ENCODE data around the gene AMPD1. TPM values are rescaled to one million over a fixed set of nuclear protein-coding genes. Genes with fewer than 3 reads are reported as not detected.

Gene AMPD1
- total and polyA plus RNA-seq, 2 of the 13 experiments (the other 11 are each of a cell fraction or from before 2014, with no cell fraction given), result not detected

DNA sequence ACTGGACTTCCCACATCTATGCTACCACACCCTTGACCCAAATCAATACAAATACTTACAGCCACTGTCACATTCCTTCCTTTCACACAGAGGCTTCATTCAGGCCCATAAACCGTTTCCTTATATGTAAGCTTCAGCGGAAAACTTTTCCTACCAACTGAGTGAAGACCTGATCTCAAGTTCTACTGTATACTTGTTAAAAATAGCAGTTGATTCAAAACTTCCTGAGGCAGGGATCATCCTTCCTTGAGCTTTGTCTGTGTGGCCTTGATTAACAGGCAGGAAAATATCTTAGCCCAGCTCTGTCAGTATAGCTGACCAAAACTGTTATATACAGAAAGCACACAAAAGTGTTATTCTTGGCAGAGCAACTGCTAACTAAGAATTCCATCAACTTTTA is 68.2 kb downstream of the AMPD1 start:
- POLR2A ChIA-PET, result no interaction called here
- BruUV-seq (replicated peaks), result no TSS peak
- no peak overlapping the region for H3K27ac ChIP-seq (ENCODE audit: extremely low read length, insufficient read depth, low read length)
- ATAC-seq (no peak), DNase-seq (ENCODE audit: low spot score) (no peak), FAIRE-seq (no peak)
- in situ Hi-C loops (cut with HindIII; ENCODE audit: extremely low pct_ligation_motif_present, low pct_unique_long_range_greater_than_20kb) (no loop called here), intact Hi-C loops (cut with micrococcal nuclease; ENCODE audit: unreplicated experiment) (no loop called here)
- 10% methylated on average over 2 of the region's 2 CpGs for WGBS (ENCODE audit: low lambda C conversion rate)
- H3K4me1 ChIP-seq (ENCODE audit: insufficient read depth, low read length), result no peaks in the 10 kb centered on the region
- H3K9me3 ChIP-seq (ENCODE audit: low read length), result no peaks in the 10 kb centered on the region
- no peaks in the 10 kb centered on the region for H3K27me3 ChIP-seq (ENCODE audit: control insufficient read depth in 1 of 2, insufficient read depth in 2 of 2, low read length in 2 of 2)
- H2AFZ ChIP-seq (ENCODE audit: low read length), result no peak overlapping the region
- H3K79me2 ChIP-seq (ENCODE audit: insufficient read depth, low read length), result no peaks in the 10 kb centered on the region
- CTCF ChIA-PET (ENCODE audit: low intra/inter-chr PET ratio, low total read pairs), result no interaction called here
- H3K9ac ChIP-seq (ENCODE audit: insufficient read depth, low read depth, low read length), result no peak overlapping the region
- no peaks in the 10 kb centered on the region for H4K20me1 ChIP-seq (ENCODE audit: insufficient read depth, low read length)
- H3K4me3 ChIP-seq (replicated peaks in 1 of 3; ENCODE audit: insufficient read depth in 1 of 3, low read depth in 2 of 3, low read length in 3 of 3), result no peak overlapping the region
- no peaks in the 10 kb centered on the region for H3K36me3 ChIP-seq (replicated peaks in 1 of 2; ENCODE audit: control insufficient read depth in 1 of 2, insufficient read depth in 2 of 2, low read length in 2 of 2)
- H3K4me2 ChIP-seq (ENCODE audit: low read depth, low read length), result no peak overlapping the region
- TF ChIP-seq PCBP1 (IDR thresholded peaks at IDR 0.05; ENCODE audit: borderline replicate concordance, low read depth, low read length) (no peak), GTF3A (CRISPR knock-in tag; conservative IDR thresholded peaks at IDR 0.05) (no peak), XRCC5 (optimal IDR thresholded peaks at IDR 0.05; ENCODE audit: low read length) (no peak), ZNF850 (CRISPR knock-in tag; conservative IDR thresholded peaks at IDR 0.05) (no peak), REXO4 (CRISPR knock-in tag; IDR thresholded peaks at IDR 0.05; ENCODE audit: borderline replicate concordance) (no peak), ZNF670 (CRISPR knock-in tag; IDR thresholded peaks at IDR 0.05; ENCODE audit: borderline replicate concordance) (no peak), YEATS2 (CRISPR knock-in tag; IDR thresholded peaks at IDR 0.05; ENCODE audit: borderline replicate concordance) (no peak), MLLT10 (CRISPR knock-in tag; IDR thresholded peaks at IDR 0.05) (no peak)
- TF ChIP-seq, protein P1, sequence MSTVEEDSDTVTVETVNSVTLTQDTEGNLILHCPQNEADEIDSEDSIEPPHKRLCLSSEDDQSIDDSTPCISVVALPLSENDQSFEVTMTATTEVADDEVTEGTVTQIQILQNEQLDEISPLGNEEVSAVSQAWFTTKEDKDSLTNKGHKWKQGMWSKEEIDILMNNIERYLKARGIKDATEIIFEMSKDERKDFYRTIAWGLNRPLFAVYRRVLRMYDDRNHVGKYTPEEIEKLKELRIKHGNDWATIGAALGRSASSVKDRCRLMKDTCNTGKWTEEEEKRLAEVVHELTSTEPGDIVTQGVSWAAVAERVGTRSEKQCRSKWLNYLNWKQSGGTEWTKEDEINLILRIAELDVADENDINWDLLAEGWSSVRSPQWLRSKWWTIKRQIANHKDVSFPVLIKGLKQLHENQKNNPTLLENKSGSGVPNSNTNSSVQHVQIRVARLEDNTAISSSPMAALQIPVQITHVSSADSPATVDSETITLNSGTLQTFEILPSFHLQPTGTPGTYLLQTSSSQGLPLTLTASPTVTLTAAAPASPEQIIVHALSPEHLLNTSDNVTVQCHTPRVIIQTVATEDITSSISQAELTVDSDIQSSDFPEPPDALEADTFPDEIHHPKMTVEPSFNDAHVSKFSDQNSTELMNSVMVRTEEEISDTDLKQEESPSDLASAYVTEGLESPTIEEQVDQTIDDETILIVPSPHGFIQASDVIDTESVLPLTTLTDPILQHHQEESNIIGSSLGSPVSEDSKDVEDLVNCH (CRISPR knock-in tag; IDR thresholded peaks at IDR 0.05), result no peak
- TF ChIP-seq, protein P2, sequence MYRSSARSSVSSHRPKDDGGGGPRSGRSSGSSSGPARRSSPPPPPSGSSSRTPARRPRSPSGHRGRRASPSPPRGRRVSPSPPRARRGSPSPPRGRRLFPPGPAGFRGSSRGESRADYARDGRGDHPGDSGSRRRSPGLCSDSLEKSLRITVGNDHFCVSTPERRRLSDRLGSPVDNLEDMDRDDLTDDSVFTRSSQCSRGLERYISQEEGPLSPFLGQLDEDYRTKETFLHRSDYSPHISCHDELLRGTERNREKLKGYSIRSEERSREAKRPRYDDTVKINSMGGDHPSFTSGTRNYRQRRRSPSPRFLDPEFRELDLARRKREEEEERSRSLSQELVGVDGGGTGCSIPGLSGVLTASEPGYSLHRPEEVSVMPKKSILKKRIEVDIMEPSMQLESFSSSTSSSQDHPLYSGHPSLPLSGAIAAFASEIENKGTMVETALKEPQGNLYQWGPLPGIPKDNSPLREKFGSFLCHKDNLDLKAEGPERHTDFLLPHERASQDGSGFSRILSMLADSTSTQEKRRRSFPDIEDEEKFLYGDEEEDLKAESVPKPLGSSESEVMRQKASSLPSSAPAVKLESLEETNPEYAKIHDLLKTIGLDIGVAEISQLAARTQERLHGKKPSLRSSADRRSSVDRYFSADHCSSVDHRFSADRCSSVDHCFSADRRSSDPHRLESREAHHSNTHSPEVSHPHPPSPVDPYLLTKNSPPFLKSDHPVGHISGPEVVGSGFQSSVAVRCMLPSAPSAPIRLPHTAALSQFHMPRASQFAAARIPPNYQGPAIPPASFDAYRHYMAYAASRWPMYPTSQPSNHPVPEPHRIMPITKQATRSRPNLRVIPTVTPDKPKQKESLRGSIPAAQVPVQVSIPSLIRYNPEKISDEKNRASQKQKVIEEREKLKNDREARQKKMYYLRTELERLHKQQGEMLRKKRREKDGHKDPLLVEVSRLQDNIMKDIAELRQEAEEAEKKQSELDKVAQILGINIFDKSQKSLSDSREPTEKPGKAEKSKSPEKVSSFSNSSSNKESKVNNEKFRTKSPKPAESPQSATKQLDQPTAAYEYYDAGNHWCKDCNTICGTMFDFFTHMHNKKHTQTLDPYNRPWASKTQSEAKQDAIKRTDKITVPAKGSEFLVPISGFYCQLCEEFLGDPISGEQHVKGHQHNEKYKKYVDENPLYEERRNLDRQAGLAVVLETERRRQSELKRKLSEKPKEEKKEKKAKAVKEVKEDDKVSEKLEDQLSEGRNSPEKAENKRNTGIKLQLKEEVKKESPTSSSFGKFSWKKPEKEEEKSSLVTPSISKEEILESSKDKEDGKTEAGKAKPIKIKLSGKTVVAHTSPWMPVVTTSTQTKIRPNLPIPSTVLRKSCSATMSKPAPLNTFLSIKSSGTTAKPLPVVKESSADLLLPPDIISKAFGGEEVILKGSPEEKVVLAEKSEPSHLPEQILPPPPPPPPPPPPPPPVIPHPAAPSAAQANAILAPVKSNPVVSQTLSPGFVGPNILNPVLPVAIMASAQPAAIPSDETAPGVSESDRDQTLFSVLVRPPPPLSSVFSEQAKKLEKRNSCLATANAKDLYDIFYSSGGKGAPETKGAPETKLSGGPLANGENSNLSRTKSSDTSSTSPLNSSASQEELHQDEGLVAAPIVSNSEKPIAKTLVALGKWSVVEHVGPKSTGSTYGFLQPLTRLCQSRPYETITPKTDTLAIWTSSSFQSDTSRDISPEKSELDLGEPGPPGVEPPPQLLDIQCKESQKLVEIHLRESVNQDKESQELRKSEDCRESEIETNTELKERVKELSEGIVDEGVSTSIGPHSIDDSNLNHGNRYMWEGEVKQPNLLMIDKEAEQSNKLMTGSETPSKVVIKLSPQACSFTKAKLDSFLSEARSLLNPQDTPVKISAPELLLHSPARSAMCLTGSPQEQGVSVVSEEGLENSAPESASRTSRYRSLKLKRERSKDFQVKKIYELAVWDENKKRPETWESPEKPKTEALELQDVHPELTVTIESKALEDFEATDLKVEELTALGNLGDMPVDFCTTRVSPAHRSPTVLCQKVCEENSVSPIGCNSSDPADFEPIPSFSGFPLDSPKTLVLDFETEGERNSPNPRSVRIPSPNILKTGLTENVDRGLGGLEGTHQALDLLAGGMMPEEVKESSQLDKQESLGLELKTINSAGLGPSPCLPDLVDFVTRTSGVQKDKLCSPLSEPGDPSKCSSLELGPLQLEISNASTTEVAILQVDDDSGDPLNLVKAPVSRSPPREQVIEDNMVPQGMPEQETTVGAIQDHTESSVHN (CRISPR knock-in tag; IDR thresholded peaks at IDR 0.05), result no peak
